Suprapubic skin (tissue), 3 donors: ENCODE measurements around the gene RFX7.

Source experiments
- POLR2AphosphoS5 ChIP-seq, 3 donors: sonication (generic); formaldehyde crosslinking; IDR thresholded peaks; one replicate each; pipeline ENCODE4 v1.6.1; 2017; ENCODE audit warnings: antibody characterized with exemption in 3 of 3
- TF ChIP-seq, protein P1 (sequence below), 2 donors: fragments of 200-600 bp in 1 of 2; fragments of 450-650 bp in 1 of 2; sonication (generic) in 1 of 2; IDR thresholded peaks; one replicate each; pipeline ENCODE4 v1.5.1; 2016 to 2019; ENCODE audit warnings: antibody characterized with exemption in 2 of 2, mild to moderate bottlenecking in 1 of 2, moderate library complexity in 1 of 2

DNA sequence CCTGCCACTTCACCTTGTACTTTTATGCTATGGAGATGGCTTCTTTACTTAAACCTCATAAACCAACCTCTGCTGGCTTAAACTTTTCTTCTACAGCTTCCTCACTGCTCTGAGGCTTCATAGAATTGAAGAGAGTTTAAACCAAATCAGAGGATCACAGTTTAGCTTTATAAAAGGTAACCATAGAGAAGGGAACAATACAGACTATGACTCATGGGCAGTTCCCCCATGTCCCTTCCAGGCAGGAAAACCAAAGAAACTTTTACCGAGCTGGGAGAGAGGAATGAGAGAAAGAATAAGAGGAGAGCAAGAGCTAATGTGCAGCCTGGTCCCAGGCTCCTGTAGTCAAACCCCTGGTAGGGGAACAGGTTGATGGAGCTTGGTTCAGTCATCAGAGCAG lies 196.3 kb downstream of the RFX7 start:
- TF ChIP-seq, protein P1, sequence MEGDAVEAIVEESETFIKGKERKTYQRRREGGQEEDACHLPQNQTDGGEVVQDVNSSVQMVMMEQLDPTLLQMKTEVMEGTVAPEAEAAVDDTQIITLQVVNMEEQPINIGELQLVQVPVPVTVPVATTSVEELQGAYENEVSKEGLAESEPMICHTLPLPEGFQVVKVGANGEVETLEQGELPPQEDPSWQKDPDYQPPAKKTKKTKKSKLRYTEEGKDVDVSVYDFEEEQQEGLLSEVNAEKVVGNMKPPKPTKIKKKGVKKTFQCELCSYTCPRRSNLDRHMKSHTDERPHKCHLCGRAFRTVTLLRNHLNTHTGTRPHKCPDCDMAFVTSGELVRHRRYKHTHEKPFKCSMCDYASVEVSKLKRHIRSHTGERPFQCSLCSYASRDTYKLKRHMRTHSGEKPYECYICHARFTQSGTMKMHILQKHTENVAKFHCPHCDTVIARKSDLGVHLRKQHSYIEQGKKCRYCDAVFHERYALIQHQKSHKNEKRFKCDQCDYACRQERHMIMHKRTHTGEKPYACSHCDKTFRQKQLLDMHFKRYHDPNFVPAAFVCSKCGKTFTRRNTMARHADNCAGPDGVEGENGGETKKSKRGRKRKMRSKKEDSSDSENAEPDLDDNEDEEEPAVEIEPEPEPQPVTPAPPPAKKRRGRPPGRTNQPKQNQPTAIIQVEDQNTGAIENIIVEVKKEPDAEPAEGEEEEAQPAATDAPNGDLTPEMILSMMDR (IDR thresholded peaks at IDR 0.05): no peak
- TF ChIP-seq POLR2AphosphoS5 (IDR thresholded peaks at IDR 0.05): no peak
